ENCODE results near the gene VOPP1.
"Not testable (repeated sequence)": the region's sequence is repeated elsewhere in the genome, so short reads cannot be mapped to it uniquely, and the experiment has no call there.

Gene VOPP1

DNA sequence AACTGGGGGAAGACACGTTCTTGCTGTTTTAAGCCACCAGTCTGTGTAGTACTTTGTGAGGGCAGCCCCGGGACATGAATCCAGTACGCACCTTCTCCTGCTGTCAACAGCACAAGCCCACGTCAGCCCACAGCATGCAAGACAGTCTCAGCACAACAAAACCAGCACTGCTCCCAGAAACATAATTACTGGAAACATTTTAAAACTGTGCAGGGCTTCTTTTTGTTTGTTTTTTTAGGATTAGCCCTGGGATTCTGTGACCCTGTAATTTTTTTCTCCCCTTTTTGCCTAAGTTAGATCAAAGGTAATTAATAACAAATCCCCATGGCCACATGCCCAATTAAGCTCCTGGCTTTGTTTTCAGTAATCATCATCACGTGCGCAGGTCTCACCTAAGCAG lies 87.5 kb downstream of the VOPP1 start:
- no peak for DNase-seq

DNA sequence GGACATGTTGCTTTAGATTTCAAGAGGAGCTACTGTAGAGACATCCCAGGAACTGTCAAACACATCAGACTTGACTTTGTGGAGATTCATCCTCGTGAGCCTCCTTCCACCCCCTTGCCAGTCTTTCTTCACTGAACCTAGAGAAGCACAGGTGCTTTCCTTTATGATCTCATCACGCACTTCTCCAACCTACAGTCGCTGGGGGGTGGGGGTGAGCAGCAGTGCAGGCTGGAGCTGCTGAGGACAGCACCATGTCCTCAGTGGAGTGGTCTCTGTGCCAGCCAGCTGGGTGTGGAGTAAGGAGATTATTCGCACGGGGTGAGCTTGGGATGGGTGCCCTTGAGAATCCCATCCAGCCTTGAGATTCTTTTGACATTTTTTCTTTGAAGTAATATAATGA lies 88.1 kb downstream of the VOPP1 start:
- DNase-seq: no peak

- DNase-seq: no peak
Observed at GRCh38 chr7:55483046-55483445, 89.3 kb downstream of the VOPP1 start.

DNA sequence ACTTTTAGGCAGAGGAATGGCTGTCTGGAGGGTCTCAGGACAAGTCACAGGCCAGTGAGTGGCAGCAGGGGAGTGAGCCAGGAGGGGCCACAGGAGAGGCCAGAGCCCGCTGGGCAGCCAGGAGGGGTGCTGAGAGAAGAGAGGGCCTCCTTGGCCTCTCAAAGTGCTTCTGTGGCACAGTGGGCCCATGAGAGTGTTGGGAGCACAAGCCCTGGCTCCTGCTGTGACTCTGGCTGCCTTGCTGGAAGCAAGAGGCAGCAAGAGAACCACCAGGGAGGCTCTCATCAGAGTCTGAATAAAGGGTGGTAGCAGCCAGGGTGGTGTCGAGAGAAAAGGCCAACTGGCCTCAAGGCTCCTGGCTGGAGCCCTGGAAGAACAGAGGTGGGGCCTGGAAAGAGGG lies 91.1 kb downstream of the VOPP1 start:
- DNase-seq: no peak

DNA sequence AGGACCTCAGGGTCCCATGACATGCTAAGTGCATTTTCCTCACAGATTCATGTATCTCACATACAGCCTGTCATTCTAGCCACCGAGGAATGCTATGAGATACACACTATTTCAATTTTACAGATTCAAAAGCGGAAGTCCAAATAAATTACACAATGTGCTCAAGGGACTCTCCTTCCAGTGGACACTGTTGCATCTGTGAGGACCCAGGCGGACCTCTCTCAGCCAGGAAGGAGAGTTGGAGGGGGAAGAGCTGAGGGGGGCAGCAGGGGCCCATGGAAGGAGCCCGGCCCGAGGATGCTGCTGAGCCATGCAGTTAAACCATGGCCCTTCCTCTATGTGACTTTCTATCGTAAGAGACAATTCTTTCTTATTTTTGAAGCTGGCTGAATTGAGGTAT lies 93.6 kb downstream of the VOPP1 start:
- DNase-seq: no peak

DNA sequence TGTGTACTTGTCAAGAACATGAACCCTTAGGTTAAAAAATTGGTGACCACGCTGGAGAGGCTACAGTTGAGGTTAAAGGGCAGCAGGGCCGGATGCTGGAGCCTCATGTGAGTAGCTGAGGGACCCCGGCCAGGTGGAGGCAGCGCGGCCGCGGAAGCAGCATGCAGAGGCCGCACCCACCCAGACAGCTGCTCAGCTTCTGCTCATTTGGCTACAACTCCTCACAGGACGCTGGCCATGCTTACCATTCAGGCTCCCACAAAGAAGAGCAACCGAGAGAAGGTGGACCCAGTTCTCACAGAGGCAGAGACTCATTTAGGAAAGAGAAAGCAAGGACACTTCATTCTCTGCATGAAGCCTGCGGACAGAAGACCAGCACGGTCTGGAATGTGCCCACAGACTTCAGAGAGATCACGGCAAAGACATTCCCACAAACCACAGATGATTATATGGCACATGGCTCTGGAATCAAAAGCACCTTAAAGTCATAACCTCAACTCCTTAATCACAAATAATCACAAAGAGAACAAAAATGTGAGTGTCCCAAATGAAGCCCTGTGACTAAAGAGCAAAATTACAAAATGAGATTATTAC lies 94.4 kb downstream of the VOPP1 start:
- no peak for DNase-seq

GRCh38 chr7:55476852-55477780 lies 95.2 kb downstream of the VOPP1 start:
- DNase-seq: no peak

DNA sequence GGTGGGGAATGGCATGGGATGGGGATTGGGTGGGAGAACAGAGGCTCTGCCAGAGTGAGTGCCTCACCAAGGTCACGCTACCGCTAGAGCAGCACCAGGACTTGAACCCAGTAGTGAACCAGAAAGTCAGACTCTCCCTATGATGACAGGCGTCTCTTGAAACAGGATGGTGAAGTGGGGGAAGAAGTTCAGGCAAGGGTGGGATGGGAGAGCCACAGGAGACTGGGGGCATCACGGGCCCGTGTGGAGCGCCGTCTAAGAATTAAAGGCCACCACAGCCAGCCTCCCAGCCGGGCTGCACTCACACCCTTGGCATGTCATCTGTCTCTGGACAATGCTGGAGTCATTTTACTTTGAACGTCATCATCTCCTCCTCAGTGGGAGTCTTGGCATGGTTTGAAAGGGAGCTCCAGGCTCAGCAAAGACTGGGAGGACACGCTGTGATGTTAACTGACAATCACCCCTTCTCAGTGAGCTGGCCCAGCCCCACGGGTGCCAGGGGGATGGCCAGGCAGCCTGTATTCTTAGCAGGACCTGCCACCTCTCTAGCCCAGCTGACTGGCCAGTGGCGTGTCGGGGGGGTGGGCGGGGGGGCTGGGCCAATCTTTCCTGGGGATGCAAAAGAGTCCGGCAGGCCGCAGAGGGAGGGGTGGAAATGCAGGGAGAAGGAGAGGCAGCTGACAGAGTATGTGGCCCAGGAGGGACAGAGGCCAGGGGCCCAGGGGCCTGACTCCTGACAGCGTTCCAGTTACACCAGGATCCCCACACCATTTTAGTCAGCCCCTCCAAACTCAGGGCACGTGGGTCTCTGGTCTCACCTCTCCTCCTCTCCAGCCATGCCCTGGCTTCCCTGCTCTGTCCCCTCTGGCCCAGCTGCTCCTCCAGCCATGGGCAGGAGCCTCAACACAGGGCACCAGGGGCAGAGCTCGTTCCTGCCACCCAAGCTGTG lies 96.2 kb downstream of the VOPP1 start:
- DNase-seq: no peak

DNA sequence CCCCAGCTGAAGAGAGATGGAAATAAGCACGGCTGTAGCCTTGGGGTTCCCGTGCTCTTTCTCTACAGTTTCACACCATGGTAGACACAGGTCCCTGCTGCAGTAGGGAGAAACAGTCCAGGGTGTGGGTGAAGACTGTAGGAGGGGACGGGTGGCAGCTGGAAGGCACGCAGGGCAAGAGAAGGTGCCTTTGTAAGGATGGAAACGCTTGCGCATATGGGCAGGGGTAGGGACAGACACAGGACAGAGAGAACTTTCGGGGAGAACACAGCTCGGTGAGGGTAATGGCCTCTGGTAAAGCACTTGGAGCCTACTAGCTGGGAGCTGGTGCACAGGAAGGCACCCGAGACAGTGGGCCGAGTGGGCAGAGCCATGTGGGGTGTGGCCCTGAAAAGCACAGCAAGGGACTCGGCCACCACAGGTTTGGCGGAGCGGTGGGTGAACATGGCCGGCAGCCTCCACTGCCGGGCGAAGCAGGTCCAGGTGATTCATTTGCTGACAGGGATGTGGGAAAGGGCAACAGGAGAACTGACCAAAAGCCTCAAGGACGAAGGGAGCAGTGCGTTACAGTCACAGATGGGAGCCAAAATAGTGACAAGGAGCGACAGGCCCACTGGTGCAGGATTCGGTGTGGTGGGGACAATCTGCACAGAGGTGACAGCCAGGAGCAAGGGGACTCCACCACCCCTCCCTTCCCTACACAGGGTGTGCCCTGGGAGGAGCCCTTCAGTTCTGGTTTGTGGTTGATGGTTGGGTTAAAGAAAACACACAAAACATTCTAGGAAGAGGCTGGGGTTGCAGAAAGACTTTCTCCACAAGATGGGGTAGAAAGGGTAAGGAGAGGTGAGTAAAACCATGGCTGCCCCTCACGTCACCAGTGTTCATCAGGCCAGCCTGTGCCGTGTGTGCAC lies 97.1 kb downstream of the VOPP1 start:
- DNase-seq: no peak

DNA sequence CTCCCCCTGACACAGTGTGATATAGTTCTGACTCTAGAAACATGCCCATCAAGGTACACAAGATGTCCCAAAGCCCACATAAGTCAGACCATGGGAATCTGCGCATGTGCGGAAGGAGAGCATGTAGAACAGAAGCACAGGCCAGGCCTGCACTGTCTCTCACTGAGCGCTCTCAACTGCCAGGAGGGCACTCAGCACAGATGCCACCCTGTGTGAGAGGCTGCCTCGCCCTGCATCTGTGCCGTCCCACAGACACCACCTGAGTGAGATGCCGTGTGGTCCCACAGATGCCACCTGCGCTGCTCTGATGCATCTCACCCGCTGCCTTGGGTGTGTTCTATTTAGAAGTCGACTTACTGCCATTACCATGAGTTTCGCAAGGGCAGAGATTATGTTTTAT lies 98.4 kb downstream of the VOPP1 start:
- DNase-seq: no peak

GRCh38 chr7:55472928-55473725 lies 99.2 kb downstream of the VOPP1 start:
- no peak for DNase-seq

DNA sequence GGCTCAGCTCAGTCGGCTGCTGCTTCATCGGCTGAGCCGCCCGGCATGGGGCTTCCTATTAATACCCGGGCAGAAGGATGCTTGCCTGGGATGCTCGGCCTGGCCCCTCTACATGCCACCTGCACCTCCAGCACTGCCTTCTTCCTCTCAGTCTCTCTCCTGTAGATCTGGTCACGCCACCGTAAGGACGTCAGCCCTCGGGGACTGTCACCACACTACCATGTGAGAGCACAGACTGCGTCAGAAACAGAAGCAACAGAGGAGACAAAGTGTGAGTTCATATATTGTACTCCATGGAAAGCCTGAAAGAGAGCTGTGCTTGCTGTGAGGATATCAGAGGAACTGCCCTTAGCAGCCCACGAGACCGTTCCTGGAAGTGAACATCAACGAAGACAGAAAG lies 99.9 kb downstream of the VOPP1 start:
- DNase-seq: not testable (repeated sequence)

- DNase-seq: not testable (repeated sequence)
Observed at GRCh38 chr7:55471594-55471993, 100.7 kb downstream of the VOPP1 start.

- no peak for DNase-seq
Observed at GRCh38 chr7:55470261-55470660, 102.0 kb downstream of the VOPP1 start.

GRCh38 chr7:55469721-55470120 lies 102.6 kb downstream of the VOPP1 start:
- DNase-seq: no peak

DNA sequence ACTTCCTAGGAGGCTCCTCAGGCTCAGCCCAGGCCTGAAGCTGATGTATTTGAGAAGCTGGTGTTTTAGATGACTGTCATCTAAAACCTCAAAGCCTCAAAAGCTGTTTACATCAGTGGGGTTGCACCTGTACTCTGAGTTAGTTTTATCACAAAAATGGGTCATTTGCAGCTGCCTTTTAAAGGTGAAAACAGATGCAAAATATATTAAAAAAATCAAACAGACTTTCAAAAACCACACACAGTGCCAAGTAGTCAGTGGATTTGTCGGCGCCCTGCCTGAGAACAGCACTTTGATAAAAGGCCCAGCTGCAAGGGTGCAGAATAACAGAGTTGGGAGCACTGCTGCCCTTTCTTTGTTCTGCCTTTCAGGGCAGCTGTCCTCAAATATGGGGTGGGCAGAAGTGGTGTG lies 103.0 kb downstream of the VOPP1 start:
- DNase-seq: no peak

DNA sequence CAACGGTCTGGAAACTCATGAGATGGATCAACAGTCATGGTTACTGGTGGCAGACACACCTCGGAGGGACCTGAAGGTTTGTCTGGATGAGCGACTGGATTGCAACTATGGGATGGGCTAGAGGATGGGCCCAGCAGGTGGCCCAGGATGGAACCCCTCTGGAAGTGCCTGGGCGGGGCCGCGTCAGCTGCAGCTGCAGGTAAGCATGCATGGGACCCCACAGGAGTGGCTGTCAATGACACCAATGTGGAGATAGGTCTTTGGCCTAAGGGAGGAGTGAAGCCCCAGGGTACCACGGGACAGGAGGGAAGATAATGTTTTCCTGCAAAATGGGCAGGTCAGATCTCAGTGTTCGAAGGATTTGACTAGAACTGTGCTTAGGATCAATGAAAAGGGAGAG lies 103.8 kb downstream of the VOPP1 start:
- no peak for DNase-seq

DNA sequence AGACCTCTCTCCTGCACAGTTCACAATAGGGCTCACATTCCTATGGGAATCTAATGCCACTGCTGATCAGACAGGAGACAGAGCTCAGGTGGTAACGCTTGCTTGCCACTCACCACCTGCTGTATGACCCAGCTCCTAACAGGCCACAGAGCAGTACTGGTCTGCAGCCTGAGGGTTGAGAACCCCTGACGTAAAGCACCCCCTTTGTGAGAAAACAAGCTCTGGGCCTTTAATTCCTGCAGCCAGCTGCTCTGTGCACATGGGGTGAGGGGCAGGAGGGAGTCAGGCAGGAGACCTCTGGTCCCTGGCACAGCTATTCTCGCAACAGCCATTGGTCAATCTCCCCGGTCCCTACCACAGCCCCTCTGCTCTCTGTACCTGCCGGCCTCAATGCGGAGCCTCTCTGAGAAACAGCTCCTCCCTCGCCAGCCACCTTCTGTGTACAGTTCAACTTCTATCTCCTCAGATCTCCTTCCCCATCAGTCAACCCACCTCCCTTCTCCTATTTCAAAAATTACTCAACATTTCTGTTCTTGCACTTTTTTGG lies 105.2 kb downstream of the VOPP1 start:
- no peak for DNase-seq

DNA sequence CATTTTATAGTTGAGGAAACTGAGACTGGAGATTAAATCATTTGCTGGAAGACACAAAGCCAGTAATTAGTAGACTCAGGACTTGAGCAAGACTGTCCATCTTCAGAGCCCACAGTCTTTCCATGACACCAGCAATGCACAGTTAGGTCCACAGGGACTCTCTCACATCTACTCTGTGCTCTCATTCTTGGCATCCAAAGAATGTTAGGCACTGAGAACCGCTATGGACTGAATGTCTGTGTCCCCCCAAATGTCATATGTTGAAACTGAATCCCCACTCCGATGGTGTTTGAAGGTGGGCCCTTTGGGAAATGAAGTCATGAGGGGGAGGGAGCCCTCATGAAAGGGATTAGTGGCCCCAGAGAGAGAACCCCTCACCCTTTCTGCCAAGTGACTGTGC lies 106.6 kb downstream of the VOPP1 start:
- no peak for DNase-seq

DNA sequence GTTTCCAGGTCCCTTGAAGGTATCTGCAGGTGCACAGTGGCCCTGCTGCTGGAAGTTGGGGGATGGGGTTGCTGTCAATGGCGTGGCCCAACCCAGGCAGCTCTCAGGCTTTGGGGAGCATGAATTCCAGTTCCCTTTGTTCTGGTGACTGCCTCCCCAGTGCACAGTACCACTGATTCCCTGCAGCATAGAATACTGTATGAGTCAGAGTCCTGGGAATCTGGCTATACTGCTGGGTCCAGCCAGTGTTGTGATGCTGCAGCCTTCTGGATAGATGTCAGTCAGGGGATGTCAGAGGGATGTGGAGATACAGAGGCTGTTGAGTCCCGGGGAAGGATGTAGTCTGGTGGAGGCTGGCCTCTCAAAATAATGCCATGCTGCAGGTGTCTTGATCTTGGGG lies 107.9 kb downstream of the VOPP1 start:
- no peak for DNase-seq

DNA sequence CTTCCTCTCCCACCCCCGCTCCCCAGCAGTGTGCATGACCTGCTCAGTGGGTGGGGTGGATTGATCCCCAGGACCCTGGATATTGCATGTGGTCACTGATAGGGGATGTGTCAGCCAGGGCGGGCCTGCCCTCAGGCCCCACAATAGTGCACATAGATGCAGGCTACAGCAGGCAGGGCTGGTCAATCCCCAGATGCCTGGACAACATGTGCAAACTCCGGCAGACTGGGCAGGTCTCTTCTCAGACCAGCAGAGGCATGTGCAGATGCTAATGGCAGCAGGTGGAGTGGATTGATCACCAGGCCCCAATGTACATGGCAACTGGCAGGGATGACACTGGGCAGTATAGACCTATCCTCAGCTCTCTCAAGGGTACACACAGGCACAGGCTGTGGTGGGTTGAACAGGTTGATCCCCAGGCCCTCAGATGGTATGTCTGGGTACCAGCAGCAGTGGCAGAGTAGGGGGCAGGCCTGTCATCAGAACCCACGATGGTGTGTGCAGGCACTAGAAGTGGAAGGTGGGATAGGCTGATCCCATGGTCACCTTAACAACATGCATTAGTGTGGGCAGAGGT lies 108.5 kb downstream of the VOPP1 start:
- DNase-seq: no peak

Measured in DMS79 treated with DMSO at 0.1 percent for 48 hours (cell line).